Tibial artery (tissue), 4 donors: ENCODE data around the gene PVALEF.
A peak's percentile ranks its signal among the peaks of the same experiment; 100 is the strongest.

Experiments
- DNase-seq, 2 donors: peaks; one replicate each; pipeline ENCODE4 v3.0.0-alpha.2; 2019
- H3K27ac ChIP-seq, 2 donors: fragments of 200-600 bp; sonication (generic) in 1 of 2; 1 replicate in 1 of 2; 2 replicates in 1 of 2; pipeline ENCODE4 v1.5.1; 2018 to 2019; ENCODE audit warnings: mild to moderate bottlenecking in 1 of 2
- H3K27me3 ChIP-seq, 2 donors: fragments of 200-600 bp; sonication (generic) in 1 of 2; one replicate each; pipeline versions ENCODE4 v1.5.1 to v1.6.0; 2016 to 2019
- H3K36me3 ChIP-seq, 3 donors: fragments of 200-600 bp; sonication (generic) in 2 of 3; one replicate each; pipeline ENCODE4 v1.5.1; 2016 to 2019; ENCODE audit warnings: mild to moderate bottlenecking in 2 of 3
- H3K4me1 ChIP-seq, 4 donors: fragments of 200-600 bp; sonication (generic) in 2 of 4; 1 replicate in 3 of 4; 2 replicates in 1 of 4; pipeline ENCODE4 v1.5.1; 2016 to 2019
- H3K4me3 ChIP-seq, 2 donors: fragments of 200-600 bp; sonication (generic) in 1 of 2; 1 replicate in 1 of 2; 2 replicates in 1 of 2; pipeline ENCODE4 v1.5.1; 2018 to 2019; ENCODE audit warnings: mild to moderate bottlenecking in 2 of 2
- H3K9me3 ChIP-seq, 3 donors: fragments of 200-600 bp; sonication (generic) in 1 of 3; one replicate each; pipeline ENCODE4 v1.5.1; 2016 to 2019
- intact Hi-C: fragments of 100-400 bp; cut with DNase I; formaldehyde crosslinking; loops from one replicate; pipeline ENCODE4 v1.15.0; 2023; ENCODE audit warnings: low total_unique reads
- TF ChIP-seq, protein P1 (sequence below), 2 experiments: fragments of 200-600 bp in 1 of 2; fragments of 450-650 bp in 1 of 2; IDR thresholded peaks; one replicate each; pipeline ENCODE4 v1.5.1; 2017 to 2019; ENCODE audit warnings: antibody characterized with exemption in 2 of 2, mild to moderate bottlenecking in 1 of 2, moderate library complexity in 1 of 2

PVALEF gene

DNA sequence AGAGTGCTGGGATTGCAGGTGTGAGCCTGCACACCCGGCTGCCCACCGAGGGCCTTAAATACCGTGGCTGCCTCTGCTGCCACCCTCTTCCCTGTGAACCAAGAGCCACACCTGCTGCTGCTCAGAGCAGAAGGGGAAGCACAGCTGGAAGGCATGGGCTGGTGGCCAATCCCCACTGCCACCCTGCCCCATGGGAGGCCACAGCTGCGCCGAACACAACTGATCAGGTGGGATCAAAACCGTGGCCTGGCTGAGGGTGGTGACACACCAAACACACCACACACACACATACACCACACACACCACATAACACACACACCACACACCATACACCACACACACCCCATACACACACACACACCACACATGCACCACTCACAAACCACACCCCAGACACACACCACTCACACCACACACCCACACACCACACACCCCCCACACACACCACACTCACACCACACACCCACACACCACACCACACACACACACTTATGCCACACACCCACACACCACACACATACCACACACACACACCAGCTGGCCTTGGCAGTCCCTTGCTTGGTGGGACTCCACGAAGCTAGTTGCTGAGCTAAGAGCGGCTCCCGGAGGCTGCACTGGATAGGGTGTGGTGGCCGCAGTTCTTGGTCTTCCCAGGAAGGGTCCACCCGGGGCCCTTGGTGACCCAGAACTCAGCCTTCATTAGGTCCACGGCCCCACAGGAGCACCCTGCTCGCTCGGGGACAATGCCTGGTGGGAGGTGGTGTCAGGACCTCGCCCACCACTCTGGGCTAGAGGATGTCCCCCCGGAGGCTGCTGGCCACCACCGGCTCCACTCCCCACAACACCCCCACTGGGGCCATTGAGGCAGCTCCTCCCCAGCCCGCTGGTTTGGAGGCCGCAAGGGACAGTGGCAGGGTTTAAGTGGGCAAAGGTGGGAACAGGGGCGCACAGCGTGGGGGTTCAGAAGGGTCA, 42.6 kb downstream of the PVALEF start:
- Histone ChIP-seq H3K4me3 (no peak overlapping the region), H3K27ac (peak overlapping the region in 1 of 2 donors; percentile 52), H3K9me3 (no peaks in the 10 kb centered on the region), H3K4me1 (peaks cover 0 to 45% (median 20%) of the 10 kb centered on the region in 4 donors), H3K27me3 (no peaks in the 10 kb centered on the region), H3K36me3 (peaks cover 0 to 33% (median 0%) of the 10 kb centered on the region in 3 donors)
- TF ChIP-seq, protein P1, sequence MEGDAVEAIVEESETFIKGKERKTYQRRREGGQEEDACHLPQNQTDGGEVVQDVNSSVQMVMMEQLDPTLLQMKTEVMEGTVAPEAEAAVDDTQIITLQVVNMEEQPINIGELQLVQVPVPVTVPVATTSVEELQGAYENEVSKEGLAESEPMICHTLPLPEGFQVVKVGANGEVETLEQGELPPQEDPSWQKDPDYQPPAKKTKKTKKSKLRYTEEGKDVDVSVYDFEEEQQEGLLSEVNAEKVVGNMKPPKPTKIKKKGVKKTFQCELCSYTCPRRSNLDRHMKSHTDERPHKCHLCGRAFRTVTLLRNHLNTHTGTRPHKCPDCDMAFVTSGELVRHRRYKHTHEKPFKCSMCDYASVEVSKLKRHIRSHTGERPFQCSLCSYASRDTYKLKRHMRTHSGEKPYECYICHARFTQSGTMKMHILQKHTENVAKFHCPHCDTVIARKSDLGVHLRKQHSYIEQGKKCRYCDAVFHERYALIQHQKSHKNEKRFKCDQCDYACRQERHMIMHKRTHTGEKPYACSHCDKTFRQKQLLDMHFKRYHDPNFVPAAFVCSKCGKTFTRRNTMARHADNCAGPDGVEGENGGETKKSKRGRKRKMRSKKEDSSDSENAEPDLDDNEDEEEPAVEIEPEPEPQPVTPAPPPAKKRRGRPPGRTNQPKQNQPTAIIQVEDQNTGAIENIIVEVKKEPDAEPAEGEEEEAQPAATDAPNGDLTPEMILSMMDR (IDR thresholded peaks at IDR 0.05) = no peak
- intact Hi-C loops = no loop called here
- DNase-seq = no peak

DNA sequence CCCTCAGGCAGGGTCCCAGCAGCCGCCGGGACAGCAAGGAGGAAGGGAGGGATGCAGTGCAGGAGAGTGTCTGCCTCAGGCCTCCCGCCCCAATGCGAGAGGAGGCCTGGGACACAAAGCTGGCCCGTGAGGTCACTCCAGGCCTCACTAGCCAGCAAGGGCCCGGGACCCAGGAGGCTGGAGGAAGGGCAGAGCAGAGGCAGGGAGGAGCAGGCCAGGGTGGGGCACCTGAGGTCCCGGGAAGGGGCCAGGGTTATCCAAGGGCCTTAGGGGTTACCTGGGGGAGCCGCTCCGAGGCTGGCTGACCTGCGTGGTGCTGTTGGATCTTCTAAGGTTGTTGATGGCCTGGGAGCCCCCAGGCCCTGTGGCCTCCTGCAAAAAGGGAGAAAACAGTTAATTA, 43.3 kb downstream of the PVALEF start:
- no peak overlapping the region for H3K4me3 ChIP-seq
- no peak for DNase-seq
- H3K36me3 ChIP-seq = peaks cover 0 to 26% (median 0%) of the 10 kb centered on the region in 3 donors
- peaks cover 0 to 45% (median 20%) of the 10 kb centered on the region in 4 donors for H3K4me1 ChIP-seq
- H3K27me3 ChIP-seq = no peaks in the 10 kb centered on the region
- H3K27ac ChIP-seq = no peak overlapping the region
- H3K9me3 ChIP-seq = no peaks in the 10 kb centered on the region
- TF ChIP-seq, protein P1 (IDR thresholded peaks at IDR 0.05) = no peak
- intact Hi-C loops = no loop called here

DNA sequence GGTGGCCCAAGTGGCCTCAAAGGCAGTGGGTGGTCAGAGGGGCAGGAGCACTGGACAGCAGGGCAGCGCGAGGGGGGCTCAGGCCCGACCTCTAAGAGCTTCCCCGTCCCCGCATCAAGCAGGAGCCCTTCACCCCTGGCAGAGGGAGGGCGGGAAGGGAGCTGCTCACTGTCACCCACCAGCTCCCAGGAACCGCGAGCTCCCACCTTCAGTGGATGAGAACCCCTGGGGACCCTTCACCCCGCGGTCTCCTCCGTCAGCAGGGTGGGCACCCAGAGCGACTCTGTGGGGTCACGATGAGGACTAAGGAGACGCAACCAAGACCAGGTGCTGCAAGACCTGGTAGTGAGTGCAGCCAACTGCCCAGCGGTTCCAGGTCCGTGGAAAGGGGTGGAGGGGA, 43.8 kb downstream of the PVALEF start:
- H3K27ac ChIP-seq = no peak overlapping the region
- TF ChIP-seq, protein P1 (IDR thresholded peaks at IDR 0.05) = no peak
- intact Hi-C loops = no loop called here
- H3K4me3 ChIP-seq = no peak overlapping the region
- H3K27me3 ChIP-seq = no peaks in the 10 kb centered on the region
- H3K9me3 ChIP-seq = no peaks in the 10 kb centered on the region
- no peak for DNase-seq
- peaks cover 0 to 21% (median 0%) of the 10 kb centered on the region in 3 donors for H3K36me3 ChIP-seq
- H3K4me1 ChIP-seq = peaks cover 0 to 45% (median 20%) of the 10 kb centered on the region in 4 donors

DNA sequence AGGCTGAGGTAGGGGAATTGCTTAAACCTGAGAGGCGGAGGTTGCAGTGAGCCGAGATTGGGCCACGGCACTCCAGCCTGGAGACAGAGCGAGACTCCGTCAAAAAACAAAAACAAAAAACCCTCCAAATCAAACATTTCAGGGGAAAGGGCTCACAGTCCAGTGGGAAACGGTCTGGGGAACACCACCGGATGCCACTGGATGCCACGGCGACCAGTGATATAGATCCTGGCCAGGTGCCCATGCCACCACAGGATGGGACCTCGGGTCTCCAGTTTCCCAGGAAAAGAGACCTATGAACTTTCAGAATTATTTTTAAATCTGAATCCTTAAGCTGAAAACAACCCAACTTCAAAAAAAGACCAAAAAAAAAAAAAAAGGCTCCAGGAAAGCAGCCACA, 45.2 kb downstream of the PVALEF start:
- Histone ChIP-seq H3K27ac (peak overlapping the region; percentile 64 to 65), H3K36me3 (peaks cover 0 to 21% (median 0%) of the 10 kb centered on the region in 3 donors), H3K4me3 (peak overlapping the region; percentile 8 to 20), H3K4me1 (peaks cover 0 to 44% (median 20%) of the 10 kb centered on the region in 4 donors), H3K27me3 (no peaks in the 10 kb centered on the region), H3K9me3 (no peaks in the 10 kb centered on the region)
- TF ChIP-seq, protein P1 (IDR thresholded peaks at IDR 0.05) = no peak
- no peak for DNase-seq
- intact Hi-C loops = no loop called here

DNA sequence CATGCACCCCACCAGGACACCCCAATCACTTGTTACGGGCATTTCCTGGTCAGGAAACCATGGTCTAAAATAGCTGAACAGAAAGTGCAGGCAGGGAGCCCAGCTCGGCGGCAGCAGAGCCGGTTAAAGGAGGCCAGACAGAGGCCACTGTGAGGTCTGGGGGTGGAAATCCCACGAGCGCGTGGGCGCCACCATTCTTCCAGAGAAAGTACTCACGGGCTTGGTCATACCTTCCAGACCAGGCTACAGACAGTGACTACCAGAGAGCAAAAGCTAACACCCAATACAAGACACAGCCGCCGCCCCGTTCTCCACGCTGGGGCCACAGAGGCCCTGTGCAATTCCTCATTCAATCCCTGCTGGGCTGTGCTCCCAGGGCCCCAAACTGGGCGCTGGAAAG, 45.6 kb downstream of the PVALEF start:
- no peak for DNase-seq
- Histone ChIP-seq H3K4me1 (peaks cover 0 to 40% (median 20%) of the 10 kb centered on the region in 4 donors), H3K36me3 (peaks cover 0 to 21% (median 0%) of the 10 kb centered on the region in 3 donors), H3K27ac (peak overlapping the region; percentile 64 to 65), H3K27me3 (no peaks in the 10 kb centered on the region), H3K4me3 (peak overlapping the region; percentile 8 to 20), H3K9me3 (no peaks in the 10 kb centered on the region)
- TF ChIP-seq, protein P1 (IDR thresholded peaks at IDR 0.05) = no peak
- intact Hi-C loops = no loop called here
